ENCODE results near the gene EMILIN2. TPM values are rescaled to one million over a fixed set of nuclear protein-coding genes. Genes with fewer than 3 reads are reported as not detected.

Gene EMILIN2
- total and polyA plus RNA-seq, 2 donors (not counting 3 experiments of a cell fraction or from before 2014, with no cell fraction given), result 9.4 to 13.4 TPM

GRCh38 chr18:2845172-2845571 is 1.6 kb upstream of the EMILIN2 start:
- H3K9me1 ChIP-seq (replicated peaks; ENCODE audit: control insufficient read depth, extremely low read depth, insufficient read depth, low read length), result no peaks in the 10 kb centered on the region
- H2AFZ ChIP-seq (ENCODE audit: low read depth, low read length), result no peak overlapping the region
- H3K4me3 ChIP-seq (replicated peaks in 1 of 3; ENCODE audit: insufficient read depth in 1 of 3, low read depth in 1 of 3, low read length in 3 of 3), result no peak overlapping the region
- DNase-seq (ENCODE audit: low read depth, low spot score), result no peak
- CTCF ChIA-PET, result no interaction called here
- H3K4me2 ChIP-seq (ENCODE audit: insufficient read depth, low read length), result no peak overlapping the region
- BruUV-seq (replicated peaks), result no TSS peak
- peaks cover 19% of the 10 kb centered on the region for H3K4me1 ChIP-seq (ENCODE audit: control insufficient read depth, extremely low read depth, insufficient read depth, low read length)
- H3K36me3 ChIP-seq (ENCODE audit: control insufficient read depth in 2 of 2, extremely low read depth in 1 of 2, insufficient read depth in 2 of 2, low read length in 2 of 2), result no peaks in the 10 kb centered on the region
- TF ChIP-seq GATA2 (IDR thresholded peaks at IDR 0.05; ENCODE audit: insufficient read depth, insufficient read length, low read depth, low read length), result no peak
- H3K27ac ChIP-seq (ENCODE audit: insufficient read depth, low read depth, low read length), result no peak overlapping the region
- intact Hi-C loops (cut with micrococcal nuclease), result loop anchor here (5.0 kb wide), 1 partner anchor 62 kb away; no protein-coding TSS in a partner anchor
- POLR2A ChIA-PET, result no interaction called here
- no peaks in the 10 kb centered on the region for H3K79me2 ChIP-seq (ENCODE audit: control insufficient read depth, insufficient read depth, low read length)
- no peak overlapping the region for H3K9ac ChIP-seq (replicated peaks; ENCODE audit: extremely low read depth, insufficient read depth, low read length)
- dilution Hi-C loops (cut with MboI; ENCODE audit: extremely low pct_ligation_motif_present, low sequenced_read_pairs), result no loop called here
- H4K20me1 ChIP-seq (replicated peaks; ENCODE audit: control insufficient read depth, extremely low read depth, insufficient read depth, low read length), result no peaks in the 10 kb centered on the region
- H3K9me3 ChIP-seq (replicated peaks; ENCODE audit: control insufficient read depth, insufficient read depth, low read length), result no peaks in the 10 kb centered on the region
- H3K27me3 ChIP-seq (ENCODE audit: control insufficient read depth in 2 of 2, insufficient read depth in 2 of 2, low read length in 2 of 2), result peaks cover 31 to 66% of the 10 kb centered on the region in 2 experiments
- FAIRE-seq, result no peak

DNA sequence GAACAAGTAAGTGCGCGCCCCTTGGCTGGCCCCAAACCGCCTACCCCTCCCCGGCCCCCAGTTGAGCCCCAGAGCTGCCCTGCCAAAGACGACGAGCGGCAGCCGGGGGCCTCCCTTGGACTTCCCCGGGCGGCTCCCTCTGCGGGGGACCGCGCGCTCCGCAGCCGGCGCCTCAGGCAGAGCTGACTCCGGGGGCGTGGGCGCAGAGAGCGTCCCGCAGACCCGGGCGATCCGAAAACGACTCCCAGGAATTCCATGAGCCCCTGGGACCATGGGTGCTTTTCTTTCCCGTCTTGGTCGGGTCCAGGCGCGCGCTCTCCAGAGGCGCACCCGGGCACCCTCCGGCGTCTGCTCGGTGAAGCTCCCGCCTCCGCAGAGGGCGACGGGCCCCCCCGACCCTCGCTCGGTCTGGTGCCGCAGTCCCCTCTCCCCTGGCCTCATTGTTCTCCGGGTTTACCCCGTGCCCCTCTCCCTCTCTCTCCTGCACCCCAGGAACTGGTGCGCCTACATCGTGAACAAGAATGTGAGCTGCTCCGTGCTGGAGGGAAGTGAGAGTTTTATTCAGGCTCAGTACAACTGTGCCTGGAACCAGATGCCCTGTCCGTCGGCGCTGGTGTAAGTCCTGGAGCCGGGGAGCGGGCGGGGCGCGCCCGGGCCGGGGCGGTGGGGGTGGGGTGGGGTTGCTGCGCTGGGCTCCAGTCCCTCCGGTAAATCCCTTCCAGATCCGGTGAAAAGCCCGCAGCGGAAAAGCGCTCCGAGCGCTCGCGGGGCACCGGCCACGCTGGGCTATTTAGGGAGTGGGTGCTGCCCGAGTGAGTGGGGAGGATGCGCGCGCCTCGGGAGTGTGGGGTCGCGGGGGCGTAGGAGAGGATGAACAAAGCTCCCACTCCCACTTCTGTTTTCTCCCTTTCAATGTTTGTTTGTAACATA is 776 bp downstream of the EMILIN2 start:
- no peaks in the 10 kb centered on the region for H3K79me2 ChIP-seq (ENCODE audit: control insufficient read depth, insufficient read depth, low read length)
- intact Hi-C loops (cut with micrococcal nuclease), result loop anchor here (5.0 kb wide), 1 partner anchor 60 kb away; no protein-coding TSS in a partner anchor
- peak overlapping the region; percentile 51 for H2AFZ ChIP-seq (ENCODE audit: low read depth, low read length)
- no peak for DNase-seq (ENCODE audit: low read depth, low spot score)
- no peaks in the 10 kb centered on the region for H3K9me3 ChIP-seq (replicated peaks; ENCODE audit: control insufficient read depth, insufficient read depth, low read length)
- no peaks in the 10 kb centered on the region for H4K20me1 ChIP-seq (replicated peaks; ENCODE audit: control insufficient read depth, extremely low read depth, insufficient read depth, low read length)
- POLR2A ChIA-PET, result no interaction called here
- no peak overlapping the region for H3K9ac ChIP-seq (replicated peaks; ENCODE audit: extremely low read depth, insufficient read depth, low read length)
- H3K4me2 ChIP-seq (ENCODE audit: insufficient read depth, low read length), result peak overlapping the region; percentile 74
- no peaks in the 10 kb centered on the region for H3K36me3 ChIP-seq (ENCODE audit: control insufficient read depth in 2 of 2, extremely low read depth in 1 of 2, insufficient read depth in 2 of 2, low read length in 2 of 2)
- CTCF ChIA-PET, result interaction anchor here (1.2 to 1.8 kb wide), 3 partner anchors 26 to 82 kb away, joined by 3 to 5 read pairs (median 3); no protein-coding TSS in a partner anchor
- TF ChIP-seq POLR2AphosphoS5 (IDR thresholded peaks at IDR 0.05; ENCODE audit: insufficient read depth, low read depth, low read length), result no peak
- no peak for TF ChIP-seq MAX (IDR thresholded peaks at IDR 0.05; ENCODE audit: insufficient read depth, insufficient read length)
- TF ChIP-seq EZH2 (IDR thresholded peaks at IDR 0.05; ENCODE audit: borderline replicate concordance, low read depth, low read length, severe bottlenecking), result peak; percentile 84
- peaks cover 38 to 71% of the 10 kb centered on the region in 2 experiments for H3K27me3 ChIP-seq (ENCODE audit: control insufficient read depth in 2 of 2, insufficient read depth in 2 of 2, low read length in 2 of 2)
- peaks cover 19% of the 10 kb centered on the region for H3K4me1 ChIP-seq (ENCODE audit: control insufficient read depth, extremely low read depth, insufficient read depth, low read length)
- BruUV-seq (replicated peaks), result no TSS peak
- peak overlapping the region in 1 of 3 experiments; percentile 12 for H3K4me3 ChIP-seq (replicated peaks in 1 of 3; ENCODE audit: insufficient read depth in 1 of 3, low read depth in 1 of 3, low read length in 3 of 3)
- no peak overlapping the region for H3K27ac ChIP-seq (ENCODE audit: insufficient read depth, low read depth, low read length)
- dilution Hi-C loops (cut with MboI; ENCODE audit: extremely low pct_ligation_motif_present, low sequenced_read_pairs), result no loop called here
- no peak for FAIRE-seq
- no peaks in the 10 kb centered on the region for H3K9me1 ChIP-seq (replicated peaks; ENCODE audit: control insufficient read depth, extremely low read depth, insufficient read depth, low read length)
